HG03460 (cell line): ENCODE data around the gene SLMAP.
"Not testable (repeated sequence)": the region's sequence is repeated elsewhere in the genome, so short reads cannot be mapped to it uniquely, and the experiment has no call there.

ENCODE experiments used
- ATAC-seq: cut with Tn5 transposase; IDR thresholded peaks from one replicate; pipeline ENCODE4 v1.9.1; 2021; ENCODE audit not compliant: unreplicated experiment

The SLMAP gene

DNA sequence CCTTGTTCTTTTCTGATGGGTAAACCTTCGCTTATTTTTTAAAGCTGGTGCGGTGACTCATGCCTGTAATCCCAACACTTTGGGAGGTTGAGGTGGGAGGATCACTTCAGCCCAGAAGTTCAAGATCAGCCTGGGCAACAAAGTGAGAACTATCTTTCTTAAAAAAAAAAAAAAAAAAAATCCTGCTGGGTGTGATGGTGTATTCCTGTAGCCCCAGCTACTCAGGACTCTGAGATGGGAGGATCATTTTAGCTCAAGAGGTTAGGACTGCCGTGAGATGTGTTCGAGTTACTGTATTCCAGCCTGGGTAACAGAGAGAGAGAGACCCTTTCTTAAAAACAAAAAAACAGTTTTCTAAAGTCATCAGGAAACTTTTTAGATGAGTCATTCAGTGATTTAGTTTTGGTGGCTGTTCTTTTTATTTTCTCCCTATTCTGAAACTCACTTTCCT, 37.7 kb downstream of the SLMAP start:
- ATAC-seq: no peak

DNA sequence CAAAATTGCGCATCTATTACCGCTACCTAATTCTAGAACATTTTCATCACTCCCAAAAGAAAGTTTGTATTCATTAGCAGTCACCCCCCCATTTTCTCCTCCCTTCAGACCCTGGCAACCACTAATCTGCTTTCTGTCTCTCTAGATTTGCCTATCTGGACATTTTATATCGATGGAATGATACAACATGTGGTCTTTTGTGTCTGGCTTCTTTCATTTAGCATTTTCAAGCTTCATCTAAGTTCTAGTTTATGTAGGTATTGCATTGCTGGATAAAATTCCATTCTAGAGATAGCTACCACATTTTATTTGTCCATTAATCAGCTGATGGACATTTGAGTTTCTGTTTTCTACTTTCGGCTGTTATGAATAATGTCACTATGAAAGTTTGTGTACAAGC, 38.4 kb downstream of the SLMAP start:
- ATAC-seq: no peak

DNA sequence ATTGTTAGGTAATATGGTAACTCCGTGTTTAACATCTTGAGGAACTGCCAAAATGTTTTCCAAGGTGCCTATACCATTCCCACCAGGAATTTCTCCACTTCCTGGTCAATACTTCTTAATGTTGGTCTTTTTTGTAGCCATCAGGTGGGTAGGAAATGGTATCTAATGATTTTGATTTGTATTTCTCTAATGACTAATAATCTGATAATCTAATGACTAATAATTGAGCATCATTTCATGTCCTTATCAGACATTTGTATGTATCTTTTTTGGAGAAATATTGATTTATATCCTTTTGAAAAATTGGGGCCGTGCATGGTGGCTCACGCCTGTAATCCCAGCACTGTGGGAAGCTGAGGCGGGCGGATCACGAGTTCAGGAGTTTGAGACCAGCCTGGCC, 38.8 kb downstream of the SLMAP start:
- no peak for ATAC-seq

DNA sequence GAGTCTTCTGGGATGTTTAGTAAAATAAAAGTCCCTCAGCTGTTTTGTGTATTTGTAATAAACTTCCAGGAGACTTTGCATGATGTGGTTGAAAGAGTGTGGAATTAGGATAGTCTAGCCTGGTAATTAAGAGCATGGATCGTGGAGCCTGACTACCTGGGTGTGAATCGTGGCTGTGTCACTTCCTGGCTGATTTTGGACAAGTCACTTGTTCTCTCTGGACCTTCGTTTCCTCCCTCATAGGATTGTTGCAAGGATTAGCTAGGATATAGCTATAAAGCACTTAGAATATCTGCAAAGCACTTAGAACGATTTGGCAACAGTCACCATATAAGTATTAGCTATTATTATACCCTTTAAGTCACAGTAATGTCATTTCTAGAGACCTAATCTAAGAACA, 40.2 kb downstream of the SLMAP start:
- no peak for ATAC-seq

DNA sequence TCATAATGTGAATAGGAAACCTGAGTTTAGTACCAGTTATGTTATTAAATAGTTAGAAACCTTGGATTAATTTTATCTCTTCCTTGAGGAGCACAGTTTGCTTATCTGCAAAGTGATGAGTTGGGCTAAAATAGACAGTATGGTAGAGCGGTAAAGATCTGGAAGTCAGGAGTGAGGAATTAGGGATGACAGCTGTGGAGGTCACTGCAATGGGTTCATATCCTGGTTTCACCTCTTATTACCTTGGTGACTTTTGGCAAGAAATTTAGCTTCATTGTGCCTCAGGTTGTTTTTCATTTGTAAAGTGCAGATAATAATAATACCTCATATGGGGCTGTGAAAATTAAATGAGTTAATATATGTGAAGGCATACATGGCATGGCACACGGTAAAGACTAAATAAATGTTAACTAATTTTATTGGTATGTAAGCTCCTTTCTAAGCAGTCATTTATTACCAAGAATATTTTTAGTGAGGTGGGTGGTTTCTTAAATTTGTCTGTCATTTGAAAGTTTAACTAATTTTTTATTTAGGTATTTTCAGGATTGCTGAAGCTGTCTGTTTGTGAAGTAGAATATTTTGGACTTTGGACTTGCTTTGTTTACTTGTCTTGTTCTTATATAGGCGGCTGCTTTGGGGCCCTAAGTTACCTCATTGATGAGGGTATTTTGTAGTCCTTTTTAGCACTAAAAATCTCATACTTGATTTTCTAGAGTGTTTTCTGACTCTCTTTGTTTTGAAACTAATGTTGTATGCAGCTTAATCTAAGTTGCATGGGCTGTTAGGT, 41.8 kb downstream of the SLMAP start:
- no peak for ATAC-seq

DNA sequence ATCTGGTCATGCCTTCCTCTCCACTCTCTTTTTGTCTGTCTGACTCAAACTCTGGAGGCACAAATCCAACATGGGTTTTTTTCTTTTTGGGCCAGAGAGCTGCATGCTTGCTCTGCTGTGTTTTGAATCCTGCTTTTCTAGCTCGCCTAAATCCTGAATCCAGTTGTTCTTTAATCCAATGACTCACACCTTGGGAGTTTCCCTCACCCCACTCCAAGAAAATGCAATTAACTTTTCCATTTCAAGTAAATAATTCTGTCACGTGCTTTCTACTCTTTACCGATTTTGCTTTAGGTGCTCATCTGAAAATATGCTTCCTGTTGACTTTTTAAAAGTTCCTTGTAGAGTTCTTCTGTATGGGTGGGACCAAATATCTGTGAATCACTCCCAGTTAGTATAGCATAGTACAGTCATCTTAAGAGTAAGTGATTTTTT, 47.6 kb downstream of the SLMAP start:
- no peak for ATAC-seq

DNA sequence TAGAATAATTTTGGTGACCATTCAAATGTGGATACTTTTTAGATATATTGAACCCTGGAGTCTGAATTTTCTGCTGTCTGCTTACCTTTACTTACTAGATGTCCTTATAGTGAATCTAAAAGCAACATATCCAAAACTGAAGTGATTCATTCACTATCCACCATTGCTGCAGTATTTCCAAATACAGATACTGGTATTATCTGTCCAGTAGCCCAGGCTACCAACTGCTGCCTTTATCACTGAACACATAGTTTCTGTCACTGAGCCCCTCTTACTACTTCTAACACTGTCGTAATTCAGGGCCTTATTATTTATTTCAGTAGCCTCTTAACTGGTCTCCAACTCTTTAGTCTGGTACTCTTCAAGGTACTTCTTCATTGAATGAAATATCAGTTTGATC, 49.2 kb downstream of the SLMAP start:
- ATAC-seq: no peak

DNA sequence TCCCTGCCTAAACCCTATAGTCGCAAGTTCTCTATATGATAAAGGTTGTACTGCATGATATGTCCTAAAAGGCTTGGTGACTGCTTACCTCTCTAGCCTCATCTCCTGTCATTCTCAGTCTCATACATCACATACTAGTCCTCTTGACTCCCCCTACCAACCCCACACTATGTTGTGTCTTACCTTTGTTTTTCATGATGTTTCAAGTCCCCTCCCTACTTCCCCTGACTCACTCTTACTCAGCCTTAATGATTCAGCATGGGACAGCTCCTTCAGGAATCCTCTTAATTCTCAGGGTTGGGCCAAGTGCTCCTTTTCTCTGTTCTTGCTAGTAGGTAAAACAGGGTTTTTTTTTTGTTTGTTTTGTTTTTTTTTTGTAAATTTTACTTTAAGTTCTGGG, 49.6 kb downstream of the SLMAP start:
- ATAC-seq: no peak

DNA sequence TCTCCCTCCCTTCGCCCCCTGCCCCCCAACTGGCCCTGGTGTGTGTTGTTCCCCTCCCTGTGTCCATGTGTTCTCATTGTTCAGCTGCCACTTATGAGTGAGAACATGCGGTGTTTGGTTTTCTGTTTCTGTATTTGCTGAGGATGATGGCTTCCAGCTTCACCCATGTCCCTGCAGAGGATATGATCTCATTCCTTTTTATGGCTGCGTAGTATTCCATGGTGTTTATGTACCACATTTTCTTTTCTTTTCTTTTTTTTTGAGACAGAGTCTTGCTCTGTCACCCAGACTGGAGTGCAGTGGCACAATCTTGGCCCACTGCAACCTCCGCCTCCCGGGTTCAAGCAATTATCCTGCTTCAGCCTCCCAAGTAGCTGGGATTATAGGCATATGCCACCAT, 50.1 kb downstream of the SLMAP start:
- not testable (repeated sequence) for ATAC-seq

DNA sequence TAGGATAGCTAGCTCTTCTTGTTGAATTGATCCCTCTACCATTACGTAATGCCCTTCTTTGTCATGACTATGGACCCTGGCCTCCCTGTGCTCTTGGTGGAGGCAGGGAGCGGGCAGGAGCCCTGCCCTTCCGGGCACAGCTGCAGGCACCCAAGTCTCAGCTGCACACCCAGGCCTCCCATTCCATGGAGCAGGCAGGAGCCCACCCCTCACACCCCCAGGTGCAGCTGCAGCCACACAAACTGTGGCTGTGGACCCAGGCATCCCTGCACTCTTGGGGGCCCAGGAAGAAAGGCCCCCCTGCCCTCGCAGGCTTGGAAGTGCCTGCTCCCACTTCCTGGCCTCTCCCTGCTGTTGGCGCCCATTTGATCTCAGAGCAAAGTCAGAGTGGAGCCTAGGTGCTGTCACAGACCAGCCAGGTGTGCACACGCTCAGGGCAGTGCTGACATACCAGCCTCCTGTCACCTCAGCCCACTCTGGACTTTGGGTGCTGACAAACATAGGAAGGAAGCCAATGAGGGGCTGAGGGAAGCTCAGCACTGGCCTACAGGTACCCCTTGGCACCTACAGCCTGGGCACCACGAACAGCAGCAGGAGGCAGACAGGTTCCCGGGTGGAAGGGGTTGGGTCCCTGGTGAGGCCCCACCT, 53.0 kb downstream of the SLMAP start:
- ATAC-seq: no peak

DNA sequence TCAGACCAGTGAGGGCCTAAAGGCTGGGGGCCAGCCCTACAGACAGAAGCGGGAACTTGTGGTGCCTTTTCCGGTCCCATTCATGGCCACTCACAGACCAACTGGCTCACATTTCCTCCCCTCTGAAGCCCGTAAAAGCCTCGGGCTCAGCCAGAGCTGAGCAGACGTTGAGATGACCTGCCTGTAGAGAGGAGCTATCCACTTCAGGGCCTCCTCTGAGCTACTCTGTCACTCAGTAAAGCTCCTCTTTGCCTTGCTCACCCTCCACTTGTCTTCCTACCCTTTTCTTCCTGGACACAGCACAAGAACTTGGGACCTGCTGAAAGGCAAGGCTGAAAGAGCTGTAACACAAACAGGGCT, 53.5 kb downstream of the SLMAP start:
- no peak for ATAC-seq

DNA sequence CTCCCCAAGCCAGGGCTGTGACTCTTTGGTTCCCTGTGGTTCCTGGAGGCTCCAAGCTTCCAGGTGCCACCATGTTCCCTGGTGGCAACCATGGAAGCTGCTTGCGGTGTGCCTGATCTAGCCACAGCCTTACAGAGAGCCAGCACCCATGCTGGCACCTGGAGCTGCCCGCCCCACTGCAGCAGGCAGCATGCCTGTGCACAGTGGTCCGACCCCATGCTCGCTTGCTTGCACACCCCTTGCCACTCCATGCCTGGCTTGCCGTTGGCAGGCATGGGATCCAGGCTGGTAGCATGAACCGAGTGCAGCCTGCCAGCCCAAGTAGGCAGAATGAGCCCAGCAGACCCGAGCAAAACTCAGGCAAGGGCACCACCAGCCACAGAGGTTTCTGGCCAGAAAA, 53.9 kb downstream of the SLMAP start:
- no peak for ATAC-seq

DNA sequence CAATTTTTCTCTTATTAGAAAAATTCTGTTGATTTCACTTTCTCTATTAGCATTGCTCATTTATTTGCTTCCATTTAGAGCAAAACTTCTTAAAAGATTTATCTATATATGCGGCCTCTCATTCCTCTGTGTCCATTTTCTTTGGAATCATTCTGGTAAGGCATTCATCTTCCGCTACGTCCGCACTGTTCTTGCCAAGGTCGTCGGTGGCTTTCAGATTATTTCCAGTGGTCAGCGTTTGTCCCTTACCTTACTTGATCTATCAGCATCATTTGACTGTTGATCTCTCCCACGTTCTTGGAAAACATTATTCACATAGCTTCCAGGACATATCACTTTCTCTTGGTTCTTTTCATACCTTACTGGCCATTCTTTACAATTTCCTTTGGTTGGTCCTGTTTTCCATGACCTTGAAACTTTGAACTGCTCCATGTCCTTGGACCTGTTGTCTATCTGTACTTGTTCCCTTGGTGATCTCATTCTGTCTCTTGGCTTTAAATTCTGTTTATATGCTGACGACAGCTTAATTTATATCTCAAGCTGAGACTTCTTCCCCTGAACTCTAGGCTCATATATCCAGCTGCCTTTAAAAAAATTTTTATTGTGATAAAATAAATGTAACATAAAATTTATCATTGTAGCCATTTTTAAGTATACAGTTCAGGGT, 54.5 kb downstream of the SLMAP start:
- ATAC-seq: no peak

DNA sequence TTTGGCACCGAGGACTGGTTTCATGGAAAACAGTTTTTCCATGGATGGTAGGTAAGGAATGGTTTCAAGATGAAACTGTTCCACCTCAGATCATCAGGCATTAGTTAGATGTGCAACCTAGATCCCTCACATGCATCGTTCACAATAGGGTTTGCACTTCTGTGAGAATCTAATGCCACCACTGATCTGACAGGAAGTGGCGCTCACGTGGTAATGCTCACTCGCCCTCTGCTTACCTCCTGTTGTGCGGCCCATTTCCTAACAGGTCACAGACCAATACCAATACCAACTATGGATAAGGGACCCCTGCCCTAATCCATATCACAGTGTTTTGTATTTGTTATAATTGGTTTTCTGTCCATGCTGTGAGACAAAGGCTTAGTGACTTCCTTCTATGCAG, 58.9 kb downstream of the SLMAP start:
- no peak for ATAC-seq

DNA sequence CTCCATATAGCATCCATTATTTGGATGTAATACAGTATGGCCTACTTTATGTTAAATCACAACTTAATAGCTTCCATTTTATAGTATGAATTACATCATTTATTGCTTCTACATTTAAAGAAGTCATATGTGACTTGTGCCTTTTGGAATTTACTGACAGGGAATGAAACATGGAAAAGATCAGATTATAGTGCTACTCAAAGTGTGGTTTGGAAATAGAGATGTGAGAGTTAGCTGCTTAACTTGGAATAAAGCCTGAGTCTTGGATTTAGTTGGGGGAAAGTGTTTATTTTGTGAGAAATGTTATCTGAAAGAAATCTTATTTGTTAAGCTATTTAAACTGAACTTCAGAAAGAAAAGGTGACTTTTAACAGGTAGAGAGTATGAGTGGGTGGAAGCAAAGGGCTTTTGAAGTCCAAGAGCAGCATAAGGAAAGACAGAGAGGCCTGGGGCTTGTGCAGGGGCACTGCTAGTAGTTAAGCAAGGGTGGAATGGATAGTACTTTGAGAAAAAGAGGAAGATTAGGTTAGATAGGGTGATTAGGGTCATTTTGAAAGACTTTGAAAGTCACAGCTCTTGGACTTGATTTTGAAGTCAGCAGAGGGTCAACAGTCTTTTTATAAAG, 60.5 kb downstream of the SLMAP start:
- no peak for ATAC-seq

DNA sequence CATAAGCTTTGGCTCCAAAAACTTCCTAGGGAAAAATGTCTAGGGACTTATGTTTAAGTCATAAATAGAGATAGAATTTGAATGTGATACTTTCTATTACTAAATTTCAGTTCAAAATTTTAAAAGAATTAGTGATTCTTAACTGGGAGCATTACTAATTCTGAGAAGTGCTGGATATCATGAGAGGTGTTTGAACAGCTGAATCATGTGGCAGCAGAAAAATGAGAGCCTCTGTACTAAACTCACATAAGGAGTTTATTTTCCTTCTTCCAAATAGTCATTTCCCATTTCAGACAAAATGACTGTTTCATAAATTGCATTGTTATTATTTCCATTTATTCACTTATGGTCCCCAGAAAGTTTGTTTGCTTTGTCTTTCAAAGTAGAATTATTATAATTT, 62.7 kb downstream of the SLMAP start:
- no peak for ATAC-seq

DNA sequence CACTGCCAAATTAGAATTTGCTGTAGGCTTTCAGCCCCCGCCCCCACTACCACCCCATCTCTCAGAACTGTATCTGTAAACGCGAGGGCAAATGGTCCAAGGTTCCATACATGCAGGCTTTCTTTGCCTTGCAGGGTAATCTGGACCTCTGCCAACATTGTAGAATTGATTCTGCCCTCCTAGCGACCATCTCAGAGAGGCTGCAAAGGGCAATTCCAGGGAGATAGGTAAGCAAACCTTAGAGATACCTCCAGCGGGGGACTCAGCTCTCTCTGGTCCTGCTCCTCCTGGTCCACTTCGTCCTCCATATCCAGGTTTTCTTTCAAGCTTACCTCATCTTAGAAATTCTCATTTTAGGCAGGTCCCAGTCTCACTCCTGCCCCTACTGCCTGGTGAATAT, 64.4 kb downstream of the SLMAP start:
- no peak for ATAC-seq

DNA sequence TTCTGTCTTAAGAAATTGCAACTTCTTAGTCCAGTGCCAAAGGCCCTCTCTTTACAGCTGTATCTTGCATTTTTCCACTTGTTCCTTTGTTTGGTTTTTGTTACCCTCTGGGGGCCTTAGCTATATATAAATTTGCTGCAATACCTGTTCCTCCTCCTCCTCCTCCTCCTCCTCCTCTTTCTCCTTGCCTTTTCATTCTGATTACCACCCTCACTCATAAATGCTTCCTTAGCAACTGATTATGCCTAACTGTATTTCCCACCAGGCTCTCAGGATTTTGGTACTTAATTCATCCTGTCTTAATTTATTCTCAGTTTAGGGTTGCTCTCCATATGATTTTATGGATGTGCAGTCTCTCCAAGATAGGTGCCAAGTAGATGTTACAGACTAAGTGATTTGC, 65.7 kb downstream of the SLMAP start:
- no peak for ATAC-seq

DNA sequence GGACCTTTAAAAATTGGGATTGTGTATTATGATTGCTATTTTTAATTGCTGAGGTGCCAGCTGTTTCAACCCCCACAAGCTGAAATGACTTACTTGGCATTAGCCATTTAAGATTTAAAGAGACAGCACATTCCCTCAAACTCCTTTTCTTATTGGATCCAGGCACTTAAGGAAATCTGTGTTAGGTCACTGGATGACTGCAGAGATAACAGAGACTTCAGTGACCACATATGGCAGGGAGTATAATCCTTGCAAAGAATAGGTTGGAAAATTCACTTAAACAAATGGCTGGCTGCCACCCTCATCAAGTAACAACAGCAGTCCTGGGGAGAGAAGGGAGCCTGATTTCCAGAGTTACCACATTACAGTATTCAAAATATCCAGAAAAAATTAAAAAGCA, 66.6 kb downstream of the SLMAP start:
- ATAC-seq: no peak

DNA sequence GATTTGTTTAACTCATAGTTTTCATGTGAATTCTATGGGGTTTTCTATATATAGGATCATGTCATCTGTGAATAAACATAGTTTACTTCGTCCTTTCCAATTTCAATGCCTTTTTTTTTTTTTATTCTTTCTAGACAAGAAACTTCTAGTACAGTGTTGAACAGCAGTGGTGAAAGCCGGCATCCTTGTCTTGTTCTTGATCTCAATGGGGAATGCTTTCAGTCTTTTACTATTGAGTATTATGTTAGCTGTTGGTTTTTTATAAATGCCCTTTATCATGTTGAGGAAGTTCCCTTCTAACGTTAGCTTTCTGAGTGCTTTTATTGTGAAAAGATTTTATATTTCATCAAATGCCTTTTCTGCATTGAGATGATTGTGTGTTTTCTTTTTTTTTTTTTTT, 69.0 kb downstream of the SLMAP start:
- ATAC-seq: no peak

DNA sequence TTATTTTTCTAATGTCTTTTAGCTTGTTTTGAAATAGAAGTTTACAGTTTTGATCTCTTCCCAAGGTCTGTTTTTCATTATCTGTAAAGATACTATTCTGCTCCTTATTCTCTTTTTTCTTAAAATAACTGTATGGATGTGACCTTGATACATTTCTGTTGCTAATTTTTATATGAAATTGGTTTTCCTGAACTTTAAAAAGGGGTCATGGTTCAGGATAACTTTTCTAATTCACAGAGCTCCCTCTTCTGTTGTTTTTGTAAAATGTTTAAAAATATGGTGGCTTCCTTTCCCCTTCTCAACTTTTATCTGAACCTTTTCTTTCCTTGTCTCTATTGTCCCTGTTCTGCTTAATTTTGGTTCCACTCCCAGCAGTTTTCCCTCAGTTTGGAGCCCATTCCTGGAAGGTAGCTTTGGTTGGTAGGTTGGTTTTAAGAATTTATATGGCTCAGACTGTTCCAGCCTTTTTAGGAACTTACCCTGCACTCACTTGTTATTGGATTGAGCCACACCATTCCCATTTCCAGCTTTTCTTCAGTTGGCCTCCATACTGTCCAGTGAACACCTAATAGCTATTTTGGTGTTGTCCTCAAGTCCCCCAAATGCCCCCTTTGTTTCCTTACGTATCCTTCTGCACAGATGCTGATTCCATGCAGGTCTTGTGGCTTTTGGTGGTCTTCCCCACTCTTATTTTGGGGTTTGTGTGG, 70.3 kb downstream of the SLMAP start:
- no peak for ATAC-seq
